ENCODE results near the gene UBE2K.

The UBE2K gene

GRCh38 chr4:39820186-39820585 is 122.2 kb downstream of the UBE2K start:
- H3K4me3 ChIP-seq (ENCODE audit: low read depth in 1 of 2, low read length in 1 of 2): no peak overlapping the region
- H3K36me3 ChIP-seq: peaks cover 3% of the 10 kb centered on the region
- TF ChIP-seq CTCF (IDR thresholded peaks at IDR 0.05): no peak

GRCh38 chr4:39821951-39822350 is 124.0 kb downstream of the UBE2K start:
- Histone ChIP-seq H3K9me3 (no peaks in the 10 kb centered on the region), H3K4me3 (ENCODE audit: low read depth in 1 of 2, low read length in 1 of 2) (no peak overlapping the region), H3K36me3 (peaks cover 5% of the 10 kb centered on the region), H3K27me3 (no peaks in the 10 kb centered on the region), H3K4me1 (ENCODE audit: control insufficient read depth in 1 of 2, insufficient read depth in 1 of 2, low read depth in 1 of 2, low read length in 1 of 2) (no peaks in the 10 kb centered on the region), H3K27ac (no peak overlapping the region)
- TF ChIP-seq CTCF (IDR thresholded peaks at IDR 0.05): no peak

More at GRCh38 chr4:39820186-39820585, 122.2 kb downstream of the UBE2K start:
- no peaks in the 10 kb centered on the region for H3K27me3 ChIP-seq
- no peaks in the 10 kb centered on the region for H3K4me1 ChIP-seq (ENCODE audit: control insufficient read depth in 1 of 2, insufficient read depth in 1 of 2, low read depth in 1 of 2, low read length in 1 of 2)
- no peaks in the 10 kb centered on the region for H3K9me3 ChIP-seq
- no peak overlapping the region for H3K27ac ChIP-seq

GRCh38 chr4:39822662-39823061 is 124.7 kb downstream of the UBE2K start:
- Histone ChIP-seq H3K4me1 (ENCODE audit: control insufficient read depth in 1 of 2, insufficient read depth in 1 of 2, low read depth in 1 of 2, low read length in 1 of 2) (no peaks in the 10 kb centered on the region), H3K9me3 (no peaks in the 10 kb centered on the region), H3K36me3 (peaks cover 11% of the 10 kb centered on the region), H3K27me3 (no peaks in the 10 kb centered on the region), H3K4me3 (ENCODE audit: low read depth in 1 of 2, low read length in 1 of 2) (no peak overlapping the region), H3K27ac (no peak overlapping the region)
- no peak for TF ChIP-seq CTCF (IDR thresholded peaks at IDR 0.05)

- TF ChIP-seq CTCF (IDR thresholded peaks at IDR 0.05): no peak
- Histone ChIP-seq H3K27me3 (no peaks in the 10 kb centered on the region), H3K27ac (no peak overlapping the region), H3K36me3 (peaks cover 16% of the 10 kb centered on the region), H3K4me3 (ENCODE audit: low read depth in 1 of 2, low read length in 1 of 2) (no peak overlapping the region), H3K4me1 (ENCODE audit: control insufficient read depth in 1 of 2, insufficient read depth in 1 of 2, low read depth in 1 of 2, low read length in 1 of 2) (no peaks in the 10 kb centered on the region), H3K9me3 (no peaks in the 10 kb centered on the region)
Observed at GRCh38 chr4:39823191-39823590, 125.3 kb downstream of the UBE2K start.

- Histone ChIP-seq H3K36me3 (peaks cover 29% of the 10 kb centered on the region), H3K9me3 (no peaks in the 10 kb centered on the region), H3K4me1 (ENCODE audit: control insufficient read depth in 1 of 2, insufficient read depth in 1 of 2, low read depth in 1 of 2, low read length in 1 of 2) (no peaks in the 10 kb centered on the region), H3K27me3 (no peaks in the 10 kb centered on the region), H3K27ac (no peak overlapping the region), H3K4me3 (ENCODE audit: low read depth in 1 of 2, low read length in 1 of 2) (no peak overlapping the region)
- no peak for TF ChIP-seq CTCF (IDR thresholded peaks at IDR 0.05)
Observed at GRCh38 chr4:39825090-39825489, 127.2 kb downstream of the UBE2K start.

GRCh38 chr4:39825741-39826231 is 127.8 kb downstream of the UBE2K start:
- Histone ChIP-seq H3K36me3 (peaks cover 36% of the 10 kb centered on the region), H3K27me3 (no peaks in the 10 kb centered on the region), H3K4me3 (ENCODE audit: low read depth in 1 of 2, low read length in 1 of 2) (no peak overlapping the region), H3K4me1 (ENCODE audit: control insufficient read depth in 1 of 2, insufficient read depth in 1 of 2, low read depth in 1 of 2, low read length in 1 of 2) (no peaks in the 10 kb centered on the region), H3K27ac (no peak overlapping the region), H3K9me3 (no peaks in the 10 kb centered on the region)
- TF ChIP-seq CTCF (IDR thresholded peaks at IDR 0.05): no peak

Data from neutrophil (primary cell).